Activated CD4-positive, alpha-beta T cell treated with anti-CD3 and anti-CD28 coated beads for 36 hours (primary cell): ENCODE data around the gene PGGT1B. TPM values are rescaled to one million over a fixed set of nuclear protein-coding genes. Genes with fewer than 3 reads are reported as not detected.
A peak's percentile ranks its signal among the peaks of the same experiment; 100 is the strongest.

ENCODE experiments used
- ATAC-seq: fragments of 200-7000 bp; cut with Tn5 transposase; one replicate; pipeline ENCODE4 v1.10.0; 2021; ENCODE audit warnings: mild to moderate bottlenecking, moderate library complexity
- CTCF ChIA-PET: fragments of 350-600 bp; sonication (Branson Sonifier 250); formaldehyde crosslinking; loops from one replicate; lab custom pipeline; 2021; ENCODE audit warnings: antibody characterized with exemption; lab: Charles Lee
- POLR2A ChIA-PET: fragments of 350-600 bp; sonication (Branson Sonifier 250); formaldehyde crosslinking; loops from one replicate; lab custom pipeline; 2021; ENCODE audit warnings: antibody characterized with exemption, inconsistent platforms; lab: Charles Lee
- DNase-seq: peaks from one replicate; pipeline ENCODE4 v3.0.0-alpha.2; 2020
- H3K27ac Mint-ChIP-seq: one replicate; pipeline ENCODE4 v1.8.0; 2021; ENCODE audit warnings: mixed read lengths
- H3K27me3 Mint-ChIP-seq: one replicate; pipeline ENCODE4 v1.8.0; 2021; ENCODE audit warnings: mixed read lengths
- H3K36me3 Mint-ChIP-seq: one replicate; pipeline ENCODE4 v1.8.0; 2021; ENCODE audit warnings: low read depth, mixed read lengths
- H3K4me1 Mint-ChIP-seq: one replicate; pipeline ENCODE4 v1.8.0; 2021; ENCODE audit warnings: mixed read lengths
- H3K4me3 Mint-ChIP-seq: one replicate; pipeline ENCODE4 v1.8.0; 2021; ENCODE audit warnings: mild to moderate bottlenecking, moderate library complexity, mixed read lengths
- H3K9me3 Mint-ChIP-seq: one replicate; pipeline ENCODE4 v1.8.0; 2021; ENCODE audit warnings: low read depth, mixed read lengths
- intact Hi-C, 2 experiments: fragments of 100-400 bp; cut with DNase I in 1 of 2; cut with micrococcal nuclease in 1 of 2; formaldehyde crosslinking; loops; one replicate each; pipeline versions ENCODE4 v1.14.2 to v1.15.1; 2022 to 2024; cut with DNase I, micrococcal nuclease
- total RNA-seq, 2 experiments: library from RNA; stranded (reverse); gene quantifications; one replicate each; pipeline ENCODE4 v1.2.3, GENCODE V29; 2021

The PGGT1B gene
- total RNA-seq, 2 experiments from 2014 or later: 38.9 to 44.3 TPM

DNA sequence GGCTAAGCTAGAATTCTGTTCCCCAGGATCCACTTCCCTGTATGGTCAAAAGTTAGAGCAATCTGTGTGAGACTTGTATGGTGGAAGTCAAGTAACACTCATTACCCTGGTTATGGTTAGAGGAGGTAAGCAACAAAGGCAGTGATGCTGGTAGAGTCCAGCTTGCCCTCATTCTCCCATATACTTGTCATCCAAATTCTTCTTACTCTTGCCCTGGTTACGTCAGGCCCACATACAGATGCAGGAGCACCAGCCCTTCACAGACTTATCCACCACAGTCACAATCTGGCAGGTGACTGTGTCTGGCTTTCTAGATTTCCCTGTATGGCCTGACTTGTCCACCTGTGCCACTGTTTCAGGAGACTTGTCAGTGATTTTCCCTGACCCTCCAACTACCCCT is 35.4 kb downstream of the PGGT1B start:
- intact Hi-C loops: no loop called here
- Mint-ChIP-seq H3K27me3 (no peaks in the 10 kb centered on the region), H3K9me3 (no peaks in the 10 kb centered on the region), H3K27ac (no peak overlapping the region), H3K4me1 (peaks cover 2% of the 10 kb centered on the region), H3K4me3 (no peak overlapping the region), H3K36me3 (peaks cover 34% of the 10 kb centered on the region)
- ATAC-seq (no peak), DNase-seq (no peak)
- ChIA-PET CTCF (interaction anchor here (1.1 to 1.3 kb wide), 2 partner anchors 10 to 23 kb away, joined by 4 to 7 read pairs; no protein-coding TSS in a partner anchor), POLR2A (no interaction called here)

DNA sequence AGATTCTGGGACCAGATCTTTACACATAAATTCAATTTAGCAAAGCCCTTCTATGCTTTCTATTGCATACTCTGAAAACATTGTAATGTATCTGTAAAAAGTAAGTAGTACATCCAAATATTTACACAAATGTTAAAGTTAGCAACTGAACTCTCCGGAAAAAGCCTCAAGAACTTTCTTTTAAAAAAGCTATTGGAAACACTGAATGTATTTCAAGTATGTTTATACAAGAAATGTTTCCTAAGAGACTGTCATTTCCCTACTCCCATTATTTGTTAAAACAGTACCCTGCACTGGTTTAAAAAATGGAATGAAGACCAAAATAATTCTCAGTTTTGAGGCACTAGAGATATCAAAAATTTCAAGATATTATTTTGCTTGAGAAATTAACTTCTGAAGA is 48.1 kb downstream of the PGGT1B start:
- H3K27me3 Mint-ChIP-seq: no peaks in the 10 kb centered on the region
- H3K4me1 Mint-ChIP-seq: peaks cover 5% of the 10 kb centered on the region
- no peaks in the 10 kb centered on the region for H3K9me3 Mint-ChIP-seq
- DNase-seq (no peak), ATAC-seq (no peak)
- intact Hi-C loops: no loop called here
- H3K4me3 Mint-ChIP-seq: no peak overlapping the region
- H3K27ac Mint-ChIP-seq: no peak overlapping the region
- peaks cover 22% of the 10 kb centered on the region for H3K36me3 Mint-ChIP-seq
- ChIA-PET CTCF (no interaction called here), POLR2A (no interaction called here)

DNA sequence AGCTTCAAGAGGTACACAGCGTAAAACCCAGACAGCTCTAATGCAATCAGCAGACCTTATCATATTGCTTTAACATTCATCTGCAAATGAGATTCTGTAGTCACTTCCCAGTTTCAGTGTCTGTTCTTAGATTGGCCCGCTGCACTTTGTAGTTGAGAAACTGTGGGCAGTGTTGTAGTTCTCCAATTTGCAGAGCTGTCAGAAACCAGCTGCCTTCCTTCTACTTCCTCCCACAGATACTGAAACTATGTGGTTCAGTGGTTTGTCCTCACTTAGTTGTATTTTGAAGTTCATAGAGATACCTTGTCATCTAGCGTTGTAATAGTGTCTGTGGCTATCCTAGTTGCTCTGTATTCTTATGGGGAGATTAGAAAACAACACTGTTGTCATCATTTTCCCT is 53.4 kb downstream of the PGGT1B start:
- H3K4me1 Mint-ChIP-seq: peaks cover 13% of the 10 kb centered on the region
- ChIA-PET CTCF (no interaction called here), POLR2A (no interaction called here)
- H3K36me3 Mint-ChIP-seq: peaks cover 29% of the 10 kb centered on the region
- no peaks in the 10 kb centered on the region for H3K27me3 Mint-ChIP-seq
- DNase-seq: peak; percentile 71
- intact Hi-C loops: loop anchor here (1.0 kb wide), 1 partner anchor 40 kb away; the partner anchor contains the start of gene TRIM36 (in 2 of the 2)
- H3K27ac Mint-ChIP-seq: no peak overlapping the region
- H3K9me3 Mint-ChIP-seq: no peaks in the 10 kb centered on the region
- peak; percentile 96 for ATAC-seq
- H3K4me3 Mint-ChIP-seq: no peak overlapping the region

DNA sequence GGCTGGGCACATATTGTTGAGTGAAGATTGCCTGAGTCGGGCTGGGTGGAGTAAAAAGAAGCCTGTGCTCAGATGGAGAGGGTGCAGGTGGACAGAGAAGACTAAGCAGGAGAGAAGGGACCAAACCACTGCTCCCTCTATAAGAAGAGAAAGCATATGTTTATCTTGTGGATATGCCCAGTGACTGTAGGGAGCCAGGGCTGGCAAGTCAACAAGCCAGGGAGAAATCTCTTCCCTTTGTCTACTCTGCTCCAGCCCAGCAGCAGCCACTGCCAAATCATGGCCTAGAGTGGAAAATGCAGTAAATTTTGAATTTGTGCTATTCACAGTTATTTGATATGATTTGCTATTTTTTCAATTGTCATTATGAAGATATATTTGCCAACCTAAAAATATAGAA is 59.7 kb downstream of the PGGT1B start:
- DNase-seq: no peak
- no peak for ATAC-seq
- peaks cover 10% of the 10 kb centered on the region for H3K9me3 Mint-ChIP-seq
- no peak overlapping the region for H3K4me3 Mint-ChIP-seq
- intact Hi-C loops: no loop called here
- ChIA-PET POLR2A (interaction anchor here (0.7 kb wide), 1 partner anchor 1831 kb away, joined by 4 read pairs; no protein-coding TSS in a partner anchor), CTCF (no interaction called here)
- no peaks in the 10 kb centered on the region for H3K27me3 Mint-ChIP-seq
- no peak overlapping the region for H3K27ac Mint-ChIP-seq
- H3K36me3 Mint-ChIP-seq: peaks cover 11% of the 10 kb centered on the region
- H3K4me1 Mint-ChIP-seq: no peaks in the 10 kb centered on the region

DNA sequence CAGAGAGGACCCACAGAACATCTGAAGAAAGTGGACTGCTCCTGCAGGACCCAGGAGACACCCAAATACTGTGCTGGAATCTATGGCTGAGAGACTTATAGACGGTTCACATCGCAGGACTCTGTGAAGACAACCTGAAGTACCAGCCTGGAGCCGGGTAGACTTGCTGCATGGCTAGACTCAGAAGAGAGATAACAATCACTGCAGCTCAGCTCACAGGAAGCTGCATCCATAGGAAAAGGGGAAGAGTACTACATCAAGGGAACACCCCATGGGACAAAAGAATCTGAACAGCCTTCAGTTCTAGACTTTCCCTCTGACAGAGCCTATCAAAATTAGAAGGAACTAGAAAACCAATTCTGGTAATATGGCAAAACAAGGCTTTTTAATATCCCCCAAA is 66.5 kb downstream of the PGGT1B start:
- ATAC-seq (no peak), DNase-seq (no peak)
- intact Hi-C loops: no loop called here
- Mint-ChIP-seq H3K27me3 (no peaks in the 10 kb centered on the region), H3K4me3 (no peak overlapping the region), H3K4me1 (no peaks in the 10 kb centered on the region), H3K9me3 (peaks cover 10% of the 10 kb centered on the region), H3K27ac (no peak overlapping the region), H3K36me3 (peaks cover 1% of the 10 kb centered on the region)
- ChIA-PET POLR2A (no interaction called here), CTCF (no interaction called here)

DNA sequence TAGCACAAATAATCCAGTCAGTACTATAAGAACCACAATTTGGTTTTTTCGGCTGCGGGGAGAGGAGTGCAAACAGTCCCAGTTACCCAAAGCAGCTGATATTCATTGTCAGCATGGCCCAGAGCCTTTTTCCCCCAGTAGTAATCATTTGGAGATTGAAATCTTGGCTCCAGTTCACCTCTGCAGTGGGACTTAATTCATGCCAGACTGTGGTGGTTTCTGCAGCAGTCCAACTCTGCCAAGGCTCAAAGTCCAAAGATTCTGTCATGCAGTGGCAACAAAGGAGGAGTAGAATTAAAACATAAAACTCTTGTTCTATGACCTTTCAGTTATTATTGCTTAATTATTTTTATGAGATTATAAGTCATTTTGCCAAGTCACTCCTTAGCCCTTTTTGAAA is 68.0 kb downstream of the PGGT1B start:
- CTCF ChIA-PET: no interaction called here
- peaks cover 1% of the 10 kb centered on the region for H3K36me3 Mint-ChIP-seq
- ATAC-seq (no peak), DNase-seq (no peak)
- POLR2A ChIA-PET: no interaction called here
- no peak overlapping the region for H3K4me3 Mint-ChIP-seq
- H3K27me3 Mint-ChIP-seq: no peaks in the 10 kb centered on the region
- no peaks in the 10 kb centered on the region for H3K4me1 Mint-ChIP-seq
- H3K27ac Mint-ChIP-seq: no peak overlapping the region
- intact Hi-C loops: no loop called here
- peaks cover 7% of the 10 kb centered on the region for H3K9me3 Mint-ChIP-seq

DNA sequence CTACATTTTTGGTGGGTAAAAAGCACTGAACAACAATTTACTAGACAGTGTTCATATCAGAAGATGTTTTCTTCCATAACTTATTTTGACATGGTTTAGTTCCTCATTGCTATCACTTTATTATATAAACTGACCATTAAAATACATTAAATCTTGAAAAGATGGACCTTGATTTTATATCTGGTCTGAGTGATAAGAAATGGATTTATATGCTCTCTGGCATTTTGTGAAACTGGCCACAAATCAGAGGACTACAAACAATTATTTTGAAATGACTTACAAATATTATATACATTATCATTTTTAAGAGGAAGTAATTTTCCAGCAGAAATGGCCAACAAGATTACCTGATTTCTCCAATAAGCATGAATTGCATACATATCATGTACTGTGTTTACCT is 69.4 kb downstream of the PGGT1B start:
- CTCF ChIA-PET: interaction anchor here (0.8 kb wide), 1 partner anchor 13 kb away, joined by 3 read pairs; no protein-coding TSS in a partner anchor
- POLR2A ChIA-PET: no interaction called here

DNA sequence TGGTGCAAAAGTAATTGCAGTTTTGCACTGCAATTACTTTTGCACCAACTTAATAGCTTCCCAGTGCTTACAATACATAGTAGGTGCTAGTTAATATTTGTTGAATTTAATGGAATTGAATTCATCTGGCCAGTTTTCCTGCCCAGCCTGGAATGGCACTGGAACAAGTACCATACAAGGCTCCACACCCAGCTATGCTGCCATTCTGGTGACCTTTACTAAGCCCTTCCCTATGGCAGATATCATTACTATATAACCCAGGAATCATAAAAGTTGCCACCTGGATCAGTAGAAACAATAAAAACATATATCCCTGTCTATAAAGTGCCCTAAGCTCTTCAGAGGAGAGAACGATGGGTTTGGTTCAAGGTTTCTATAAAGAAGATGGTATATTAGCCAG is 70.6 kb downstream of the PGGT1B start:
- Mint-ChIP-seq H3K4me3 (no peak overlapping the region), H3K36me3 (peaks cover 1% of the 10 kb centered on the region), H3K4me1 (no peaks in the 10 kb centered on the region), H3K9me3 (no peaks in the 10 kb centered on the region), H3K27ac (no peak overlapping the region), H3K27me3 (peaks cover 3% of the 10 kb centered on the region)
- ATAC-seq (no peak), DNase-seq (no peak)
- ChIA-PET POLR2A (no interaction called here), CTCF (no interaction called here)
- intact Hi-C loops: no loop called here

More for the DNA sequence above, 69.4 kb downstream of the PGGT1B start:
- intact Hi-C loops: no loop called here
- H3K27me3 Mint-ChIP-seq: no peaks in the 10 kb centered on the region
- no peak overlapping the region for H3K4me3 Mint-ChIP-seq
- H3K27ac Mint-ChIP-seq: no peak overlapping the region
- peaks cover 1% of the 10 kb centered on the region for H3K36me3 Mint-ChIP-seq
- no peak for ATAC-seq
- no peaks in the 10 kb centered on the region for H3K9me3 Mint-ChIP-seq
- H3K4me1 Mint-ChIP-seq: no peaks in the 10 kb centered on the region
- no peak for DNase-seq

DNA sequence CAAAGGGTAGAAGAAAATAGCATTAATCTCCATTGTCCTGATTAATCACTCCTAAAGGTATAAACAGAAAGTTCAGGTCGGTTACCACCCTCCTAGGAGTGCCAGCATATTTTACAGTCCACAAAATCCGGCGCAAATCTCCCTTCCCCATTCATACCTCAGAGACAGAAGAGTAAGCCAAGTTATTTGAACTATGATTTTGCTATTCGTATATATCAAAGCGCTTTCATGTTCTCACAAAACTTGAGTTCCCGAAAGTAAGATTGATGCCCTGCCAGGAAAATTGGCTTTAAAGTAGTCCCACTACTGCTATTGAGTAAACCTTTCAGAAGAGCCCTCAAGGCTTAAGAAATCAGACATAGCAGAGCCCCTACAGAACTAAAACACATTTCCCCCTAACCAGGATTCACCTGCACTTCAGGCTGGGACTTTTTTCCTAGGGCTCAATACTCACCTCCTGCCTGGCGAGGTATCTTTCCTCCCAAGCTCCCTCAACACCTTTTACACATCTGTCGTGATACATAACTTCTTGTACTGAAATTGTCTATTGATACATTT is 71.1 kb downstream of the PGGT1B start:
- H3K27ac Mint-ChIP-seq: no peak overlapping the region
- H3K36me3 Mint-ChIP-seq: peaks cover 1% of the 10 kb centered on the region
- POLR2A ChIA-PET: no interaction called here
- peaks cover 3% of the 10 kb centered on the region for H3K27me3 Mint-ChIP-seq
- no peaks in the 10 kb centered on the region for H3K4me1 Mint-ChIP-seq
- no peak overlapping the region for H3K4me3 Mint-ChIP-seq
- intact Hi-C loops: no loop called here
- CTCF ChIA-PET: no interaction called here
- ATAC-seq: no peak
- no peaks in the 10 kb centered on the region for H3K9me3 Mint-ChIP-seq
- DNase-seq: no peak

DNA sequence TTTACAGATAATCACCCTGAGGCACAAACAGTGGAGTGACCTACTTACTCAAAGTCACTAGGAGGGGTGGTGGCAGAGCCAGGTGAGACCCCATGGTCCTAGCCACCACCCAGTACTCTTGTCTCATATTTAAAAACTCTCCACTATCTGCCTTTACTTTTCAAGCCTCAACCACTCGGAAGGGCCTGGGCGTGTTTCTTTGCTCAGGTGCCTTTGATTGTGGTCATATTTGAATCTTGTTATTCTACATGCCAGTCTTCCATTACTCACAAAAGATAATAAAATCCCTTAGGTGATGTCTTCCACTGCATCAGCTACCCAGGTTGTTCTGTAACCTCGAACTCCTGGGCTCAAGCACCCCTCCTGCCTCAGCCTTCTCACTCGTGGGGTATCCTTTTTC is 72.3 kb downstream of the PGGT1B start:
- ChIA-PET CTCF (interaction anchor here (0.6 kb wide), 1 partner anchor 55 kb away, joined by 4 read pairs; no protein-coding TSS in a partner anchor), POLR2A (no interaction called here)
- Mint-ChIP-seq H3K27me3 (peaks cover 6% of the 10 kb centered on the region), H3K36me3 (peaks cover 1% of the 10 kb centered on the region), H3K4me3 (no peak overlapping the region), H3K4me1 (no peaks in the 10 kb centered on the region), H3K27ac (no peak overlapping the region), H3K9me3 (no peaks in the 10 kb centered on the region)
- DNase-seq: no peak
- no peak for ATAC-seq
- intact Hi-C loops: no loop called here

DNA sequence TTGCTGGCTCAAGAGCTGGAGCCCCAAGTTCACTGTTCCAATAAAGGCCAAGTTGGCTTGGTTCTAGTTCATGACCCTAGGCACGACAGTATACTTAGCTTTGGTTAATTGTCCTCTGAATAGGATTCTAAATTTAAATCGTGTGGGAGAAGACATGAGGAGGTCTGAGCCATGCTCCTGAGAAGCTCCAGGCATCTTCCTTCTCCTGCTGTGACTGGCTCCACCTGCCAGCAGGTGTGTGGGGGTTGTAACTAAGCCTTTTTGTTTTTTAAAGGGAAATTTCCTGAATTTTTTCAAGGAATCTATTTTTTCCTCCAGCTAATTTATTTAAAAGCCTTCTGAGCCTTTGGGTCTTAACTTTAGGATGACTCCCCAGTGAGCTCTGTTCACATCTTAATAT is 72.8 kb downstream of the PGGT1B start:
- H3K4me1 Mint-ChIP-seq: peaks cover under 1% of the 10 kb centered on the region
- peaks cover 8% of the 10 kb centered on the region for H3K27me3 Mint-ChIP-seq
- ATAC-seq (no peak), DNase-seq (no peak)
- H3K36me3 Mint-ChIP-seq: peaks cover 1% of the 10 kb centered on the region
- CTCF ChIA-PET: interaction anchor here (0.6 to 1.0 kb wide), 2 partner anchors 27 to 56 kb away, joined by 3 to 4 read pairs; no protein-coding TSS in a partner anchor
- no peaks in the 10 kb centered on the region for H3K9me3 Mint-ChIP-seq
- no peak overlapping the region for H3K4me3 Mint-ChIP-seq
- no peak overlapping the region for H3K27ac Mint-ChIP-seq
- POLR2A ChIA-PET: no interaction called here
- intact Hi-C loops: no loop called here

DNA sequence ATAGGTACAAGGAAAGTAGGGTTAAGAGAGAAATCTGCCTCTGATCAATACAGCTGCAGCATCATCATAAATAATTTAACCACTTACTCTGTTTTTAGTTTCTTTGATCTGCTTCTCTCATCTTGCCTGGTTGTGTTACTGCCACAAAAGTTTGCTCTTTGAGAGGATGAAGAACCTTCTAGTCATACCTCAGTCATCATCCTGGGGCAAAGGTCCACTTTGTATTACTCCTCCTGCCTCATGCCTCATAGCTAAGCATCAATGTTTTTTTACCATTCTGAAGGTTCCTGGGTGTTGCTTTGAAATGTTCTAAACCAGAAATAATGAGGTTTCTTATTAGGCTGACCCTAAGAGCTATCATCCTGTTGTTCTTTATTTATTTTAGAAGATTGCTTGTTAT is 75.9 kb downstream of the PGGT1B start:
- no peaks in the 10 kb centered on the region for H3K36me3 Mint-ChIP-seq
- POLR2A ChIA-PET: no interaction called here
- H3K9me3 Mint-ChIP-seq: no peaks in the 10 kb centered on the region
- intact Hi-C loops: no loop called here
- CTCF ChIA-PET: interaction anchor here (0.7 kb wide), 1 partner anchor 57 kb away, joined by 3 read pairs; no protein-coding TSS in a partner anchor
- no peak overlapping the region for H3K4me3 Mint-ChIP-seq
- no peak overlapping the region for H3K27ac Mint-ChIP-seq
- peaks cover 3% of the 10 kb centered on the region for H3K4me1 Mint-ChIP-seq
- DNase-seq: no peak
- no peak for ATAC-seq
- H3K27me3 Mint-ChIP-seq: peaks cover 24% of the 10 kb centered on the region
